ENCODE measurements around the gene BLTP3A. TPM values are rescaled to one million over a fixed set of nuclear protein-coding genes. Genes with fewer than 3 reads are reported as not detected.
"Not testable (repeated sequence)": the region's sequence is repeated elsewhere in the genome, so short reads cannot be mapped to it uniquely, and the experiment has no call there.

The BLTP3A gene
- total and polyA plus RNA-seq, 2 of the 13 experiments (the other 11 are each of a cell fraction or from before 2014, with no cell fraction given) = 22.1 to 24.0 TPM

DNA sequence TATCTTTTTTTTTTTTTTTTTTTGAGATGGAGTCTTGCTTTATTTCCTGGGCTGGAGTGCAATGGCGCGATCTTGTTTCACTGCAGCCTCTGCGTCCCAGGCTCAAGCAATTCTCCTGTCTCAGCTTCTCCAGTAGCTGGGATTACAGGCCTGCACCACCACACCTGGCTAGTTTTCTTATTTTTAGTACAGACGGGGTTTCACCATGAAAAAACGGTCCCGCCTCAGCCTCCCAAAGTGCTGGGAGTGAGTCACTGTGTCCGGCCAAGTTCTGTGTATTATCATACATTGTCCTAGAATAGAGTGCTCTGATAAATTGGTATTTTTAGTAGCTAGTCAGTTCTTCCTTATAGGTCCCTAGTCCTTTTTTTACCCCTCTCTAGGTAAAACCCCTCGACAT is 31.8 kb upstream of the BLTP3A start:
- BruUV-seq (replicated peaks) = no TSS peak
- intact Hi-C loops (cut with micrococcal nuclease; ENCODE audit: unreplicated experiment) (no loop called here), in situ Hi-C loops (cut with HindIII; ENCODE audit: extremely low pct_ligation_motif_present, low pct_unique_long_range_greater_than_20kb) (no loop called here)
- ChIA-PET CTCF (ENCODE audit: low intra/inter-chr PET ratio, low total read pairs) (no interaction called here), POLR2A (interaction anchor here (0.7 to 1.8 kb wide), 2 partner anchors 32 to 61 kb away, joined by 4 to 5 read pairs; partner anchors contain the start of gene BLTP3A)
- no peak overlapping the region for H2AFZ ChIP-seq (ENCODE audit: low read length)
- no peaks in the 10 kb centered on the region; the same call in 1 of the 2 replicates for H4K20me1 ChIP-seq (ENCODE audit: insufficient read depth, low read length)
- H3K9me3 ChIP-seq (ENCODE audit: low read length) = no peaks in the 10 kb centered on the region
- H3K27ac ChIP-seq (ENCODE audit: extremely low read length, insufficient read depth, low read length) = no peak overlapping the region
- H3K4me2 ChIP-seq (ENCODE audit: low read depth, low read length) = no peak overlapping the region
- FAIRE-seq = no peak
- TF ChIP-seq SAFB2 (CRISPR knock-in tag; IDR thresholded peaks at IDR 0.05; ENCODE audit: borderline replicate concordance, low read depth) (no peak), ZNF75D (CRISPR knock-in tag; IDR thresholded peaks at IDR 0.05; ENCODE audit: borderline replicate concordance) (no peak)
- TF ChIP-seq, protein P1, sequence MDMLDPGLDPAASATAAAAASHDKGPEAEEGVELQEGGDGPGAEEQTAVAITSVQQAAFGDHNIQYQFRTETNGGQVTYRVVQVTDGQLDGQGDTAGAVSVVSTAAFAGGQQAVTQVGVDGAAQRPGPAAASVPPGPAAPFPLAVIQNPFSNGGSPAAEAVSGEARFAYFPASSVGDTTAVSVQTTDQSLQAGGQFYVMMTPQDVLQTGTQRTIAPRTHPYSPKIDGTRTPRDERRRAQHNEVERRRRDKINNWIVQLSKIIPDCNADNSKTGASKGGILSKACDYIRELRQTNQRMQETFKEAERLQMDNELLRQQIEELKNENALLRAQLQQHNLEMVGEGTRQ (IDR thresholded peaks at IDR 0.05; ENCODE audit: low read depth, low read length) = no peak
- TF ChIP-seq, protein P1 (CRISPR knock-in tag; IDR thresholded peaks at IDR 0.05; ENCODE audit: borderline replicate concordance) = no peak
- no peak overlapping the region for H3K4me3 ChIP-seq (replicated peaks in 1 of 3; ENCODE audit: insufficient read depth in 1 of 3, low read depth in 2 of 3, low read length in 3 of 3)
- WGBS (ENCODE audit: low lambda C conversion rate) = 99% methylated on average over 8 of the region's 8 CpGs
- peaks cover 24% of the 10 kb centered on the region for H3K4me1 ChIP-seq (ENCODE audit: insufficient read depth, low read length)
- H3K79me2 ChIP-seq (ENCODE audit: insufficient read depth, low read length) = peaks cover 48% of the 10 kb centered on the region
- no peak for DNase-seq (ENCODE audit: low spot score)
- H3K27me3 ChIP-seq (ENCODE audit: control insufficient read depth in 1 of 2, insufficient read depth in 2 of 2, low read length in 2 of 2) = peaks cover 0 to 3% of the 10 kb centered on the region in 2 experiments; a peak in 1 of 5 replicates
- no peak for ATAC-seq
- peaks cover 13 to 39% of the 10 kb centered on the region in 2 experiments for H3K36me3 ChIP-seq (replicated peaks in 1 of 2; ENCODE audit: control insufficient read depth in 1 of 2, insufficient read depth in 2 of 2, low read length in 2 of 2)
- no peak overlapping the region for H3K9ac ChIP-seq (ENCODE audit: insufficient read depth, low read depth, low read length)

DNA sequence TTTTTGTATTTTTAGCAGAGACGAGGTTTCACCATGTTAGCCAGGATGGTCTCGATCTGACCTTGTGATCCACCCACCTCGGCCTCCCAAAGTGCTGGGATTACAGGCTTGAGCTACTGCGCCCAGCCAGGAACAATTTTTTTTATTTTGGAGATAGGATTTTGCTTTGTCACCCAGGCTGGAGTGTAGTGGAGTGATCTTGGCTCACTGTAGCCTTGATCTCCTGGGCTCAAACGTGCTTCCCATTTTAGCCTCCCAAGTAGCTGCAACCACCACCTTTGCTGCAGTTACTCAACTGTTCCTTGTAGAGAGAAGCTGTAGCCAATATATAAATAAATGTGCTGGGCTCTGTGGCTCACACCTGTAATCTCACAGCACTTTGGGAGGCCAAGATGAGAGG is 30.2 kb upstream of the BLTP3A start:
- H3K9ac ChIP-seq (ENCODE audit: insufficient read depth, low read depth, low read length); H2AFZ ChIP-seq (ENCODE audit: low read length); CTCF ChIA-PET (ENCODE audit: low intra/inter-chr PET ratio, low total read pairs); H3K9me3 ChIP-seq (ENCODE audit: low read length); H3K27me3 ChIP-seq (ENCODE audit: control insufficient read depth in 1 of 2, insufficient read depth in 2 of 2, low read length in 2 of 2); H3K27ac ChIP-seq (ENCODE audit: extremely low read length, insufficient read depth, low read length); H3K4me2 ChIP-seq (ENCODE audit: low read depth, low read length); H4K20me1 ChIP-seq (ENCODE audit: insufficient read depth, low read length); POLR2A ChIA-PET; DNase-seq (ENCODE audit: low spot score); FAIRE-seq; ATAC-seq; BruUV-seq (replicated peaks); in situ Hi-C loops (cut with HindIII; ENCODE audit: extremely low pct_ligation_motif_present, low pct_unique_long_range_greater_than_20kb); intact Hi-C loops (cut with micrococcal nuclease; ENCODE audit: unreplicated experiment); H3K4me3 ChIP-seq (replicated peaks in 1 of 3; ENCODE audit: insufficient read depth in 1 of 3, low read depth in 2 of 3, low read length in 3 of 3): not testable (repeated sequence)
- H3K4me1 ChIP-seq (ENCODE audit: insufficient read depth, low read length) = peaks cover 17% of the 10 kb centered on the region
- H3K36me3 ChIP-seq (replicated peaks in 1 of 2; ENCODE audit: control insufficient read depth in 1 of 2, insufficient read depth in 2 of 2, low read length in 2 of 2) = peaks cover 22 to 51% of the 10 kb centered on the region in 2 experiments
- peaks cover 52% of the 10 kb centered on the region for H3K79me2 ChIP-seq (ENCODE audit: insufficient read depth, low read length)
- 96% methylated on average over 5 of the region's 5 CpGs for WGBS (ENCODE audit: low lambda C conversion rate)

Measured in HepG2 (cell line).